Heart right ventricle (tissue), 16 donors: ENCODE data around the gene CTDSPL. TPM values are rescaled to one million over a fixed set of nuclear protein-coding genes. Genes with fewer than 3 reads are reported as not detected.

Source experiments
- ATAC-seq, 8 donors: fragments of 200-7000 bp; cut with Tn5 transposase; one replicate each; pipeline ENCODE4 v1.9.1; 2020; ENCODE audit warnings: mild to moderate bottlenecking in 8 of 8, moderate library complexity in 8 of 8, moderate number of reproducible peaks in 1 of 8
- DNase-seq, 2 donors: peaks; one replicate each; pipeline ENCODE4 v3.0.0-alpha.2; 2020
- H3K27ac ChIP-seq, 10 donors: fragments of 200-600 bp; sonication (generic) in 2 of 10; one replicate each; pipeline versions ENCODE4 v1.5.0 to v1.8.0; 2020 to 2022; ENCODE audit warnings: mild to moderate bottlenecking in 3 of 10
- H3K27me3 ChIP-seq, 7 donors: fragments of 200-600 bp; one replicate each; pipeline ENCODE4 v1.8.0; 2021 to 2022; ENCODE audit warnings: mild to moderate bottlenecking in 2 of 7
- H3K36me3 ChIP-seq, 9 donors: fragments of 200-600 bp; sonication (generic) in 1 of 9; one replicate each; pipeline versions ENCODE4 v1.5.0 to v1.8.0; 2020 to 2022; ENCODE audit warnings: mild to moderate bottlenecking in 2 of 9
- H3K4me1 ChIP-seq, 9 donors: fragments of 200-600 bp; sonication (generic) in 1 of 9; one replicate each; pipeline versions ENCODE4 v1.5.0 to v1.8.0; 2020 to 2022; ENCODE audit warnings: mild to moderate bottlenecking in 4 of 9
- H3K4me3 ChIP-seq, 10 donors: fragments of 200-600 bp; sonication (generic) in 2 of 10; one replicate each; pipeline versions ENCODE4 v1.5.0 to v1.8.0; 2020 to 2022; ENCODE audit warnings: mild to moderate bottlenecking in 7 of 10, moderate library complexity in 2 of 10
- H3K9me3 ChIP-seq, 11 donors: fragments of 200-600 bp in 10 of 11; sonication (generic) in 2 of 11; one replicate each; pipeline versions ENCODE4 v1.5.0 to v1.8.0; 2013 to 2022; ENCODE audit warnings: mild to moderate bottlenecking in 2 of 11, control low read depth in 1 of 11, moderate library complexity in 1 of 11
- WGBS, 2 donors: extraction: QIAGEN DNeasy Blood & Tissue Kit; methylation state at CpG; one replicate each; pipeline ENCODE4 v1.1.7; 2013; ENCODE audit warnings: inconsistent platforms in 1 of 2; 5-methylcytosine and 5-hydroxymethylcytosine counted together
- intact Hi-C, 10 donors: fragments of 100-400 bp; cut with DNase I; formaldehyde crosslinking; loops; one replicate each; pipeline versions ENCODE4 v1.11.1 to v1.14.2; 2022
- polyA plus RNA-seq, 2 donors: library from polyadenylated mRNA; stranded (reverse); fragments of 200-250 nt; gene quantifications; one replicate each; pipeline ENCODE4 v1.2.3, GENCODE V29; 2013
- total RNA-seq, 10 donors: library from RNA; stranded (reverse); fragmentation: NEBNext Ultra II Directional in 3 of 10; extraction: Animal tissue kit (Norgen Biotek cat#: 25700) in 3 of 10; gene quantifications; one replicate each; pipeline versions ENCODE4 v1.2.1 to v1.2.4, GENCODE V29; 2021 to 2023
- TF ChIP-seq, protein P1 (sequence below), 9 donors: fragments of 200-600 bp; sonication (generic) in 2 of 9; IDR thresholded peaks; one replicate each; pipeline versions ENCODE4 v1.5.0 to v1.8.0; 2021 to 2022; ENCODE audit warnings: antibody characterized with exemption in 9 of 9, mild to moderate bottlenecking in 5 of 9, moderate library complexity in 1 of 9
- donor health status: Arrhythmogenic right ventricular cardiomyopathy.
- donor health status: ischemic (EF 13 %, LVEDD 7.1; RV severe dilation, severe dysfunction).
- donor health status: healthy with polysubstance abuse.
- donor health status: DM: no; HTN: yes; CAD: no.
- donor health status: DM: no; HTN: no; CAD: no.
- donor health status: ischemic (EF 25% LVEDD 6.9; RV normal size, moderate dysfunction).
- donor health status: ischemic (EF 25% LVEDD 5.7; RV mildly dilated, moderate dysfunction).
- donor health status: healthy.
- donor health status: DM: yes; HTN: yes; CAD: no.
- donor health status: Ischemic cardiomyopathy.
- donor health status: ischemic (EF 35%, LVEDD 5.7; RV mildly dilated, moderate dysfunction).
- donor health status: nonischemic (EF 11% LVEDD 7.7; RV severe dilation, severe dysfunction).
- donor health status: DM: yes; HTN: yes; CAD: no.
- donor health status: PGD.
- donor health status: ischemic (EF 29% LVEDD 5.4; RV normal size, mild dysfunction).
- donor health status: nonischemic (EF 23%, LVEDD 6.1; RV moderate dilation, normal function).

The CTDSPL gene
- total and polyA plus RNA-seq, 12 donors, result 5.4 to 51.5 (median 41.2) TPM

DNA sequence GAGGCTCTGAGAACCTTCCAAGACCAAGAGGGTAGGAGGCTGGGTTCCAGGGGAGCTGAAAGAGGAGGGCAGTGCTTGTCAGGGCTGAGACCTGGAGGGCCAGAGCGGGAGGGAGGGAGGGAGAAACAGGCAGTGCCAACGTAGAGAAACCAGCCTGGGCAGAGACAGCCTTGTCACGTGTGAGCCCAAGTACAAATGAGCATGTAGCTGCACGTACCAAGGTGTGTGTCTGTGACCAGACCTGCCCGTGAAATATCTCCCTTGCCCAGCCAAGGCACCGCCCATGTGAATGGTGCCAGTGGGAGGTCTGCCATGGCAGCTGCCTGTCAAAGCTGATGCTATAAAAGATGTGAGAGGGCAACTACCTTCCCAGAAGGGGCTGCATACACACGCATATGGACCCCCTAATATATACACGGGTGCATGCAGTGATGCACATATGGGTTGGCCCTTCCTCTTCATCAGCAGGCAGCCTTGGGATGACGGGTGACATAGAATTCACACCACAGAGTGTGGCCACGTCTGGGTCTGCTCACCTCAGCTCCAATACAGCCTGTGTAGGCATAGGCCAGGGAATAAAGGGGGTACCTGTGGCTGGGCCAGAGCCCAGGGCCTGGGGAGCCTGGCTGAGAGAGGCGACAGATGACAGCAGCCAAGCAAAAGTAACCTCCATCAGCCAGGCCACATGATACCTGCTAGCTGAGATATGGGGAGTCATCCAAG, 7.8 kb upstream of the CTDSPL start:
- intact Hi-C loops, result loop anchor here in 5 of 10 donors (2.0 to 5.0 kb wide), 4 partner anchors 113 to 149 kb away; no protein-coding TSS in a partner anchor
- no peaks in the 10 kb centered on the region for H3K27me3 ChIP-seq
- DNase-seq, result no peak
- H3K36me3 ChIP-seq, result peaks cover 0 to 17% (median 0%) of the 10 kb centered on the region in 9 donors
- no peak overlapping the region for H3K27ac ChIP-seq
- peak in 1 of 8 donors; percentile 16 for ATAC-seq
- no peak overlapping the region for H3K4me3 ChIP-seq
- no peaks in the 10 kb centered on the region for H3K9me3 ChIP-seq
- TF ChIP-seq, protein P1, sequence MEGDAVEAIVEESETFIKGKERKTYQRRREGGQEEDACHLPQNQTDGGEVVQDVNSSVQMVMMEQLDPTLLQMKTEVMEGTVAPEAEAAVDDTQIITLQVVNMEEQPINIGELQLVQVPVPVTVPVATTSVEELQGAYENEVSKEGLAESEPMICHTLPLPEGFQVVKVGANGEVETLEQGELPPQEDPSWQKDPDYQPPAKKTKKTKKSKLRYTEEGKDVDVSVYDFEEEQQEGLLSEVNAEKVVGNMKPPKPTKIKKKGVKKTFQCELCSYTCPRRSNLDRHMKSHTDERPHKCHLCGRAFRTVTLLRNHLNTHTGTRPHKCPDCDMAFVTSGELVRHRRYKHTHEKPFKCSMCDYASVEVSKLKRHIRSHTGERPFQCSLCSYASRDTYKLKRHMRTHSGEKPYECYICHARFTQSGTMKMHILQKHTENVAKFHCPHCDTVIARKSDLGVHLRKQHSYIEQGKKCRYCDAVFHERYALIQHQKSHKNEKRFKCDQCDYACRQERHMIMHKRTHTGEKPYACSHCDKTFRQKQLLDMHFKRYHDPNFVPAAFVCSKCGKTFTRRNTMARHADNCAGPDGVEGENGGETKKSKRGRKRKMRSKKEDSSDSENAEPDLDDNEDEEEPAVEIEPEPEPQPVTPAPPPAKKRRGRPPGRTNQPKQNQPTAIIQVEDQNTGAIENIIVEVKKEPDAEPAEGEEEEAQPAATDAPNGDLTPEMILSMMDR (IDR thresholded peaks at IDR 0.05), result no peak
- 77 to 83% methylated on average over 11 of the region's 11 CpGs for WGBS, 2 donors
- H3K4me1 ChIP-seq, result peaks cover 0 to 21% (median 11%) of the 10 kb centered on the region in 9 donors

DNA sequence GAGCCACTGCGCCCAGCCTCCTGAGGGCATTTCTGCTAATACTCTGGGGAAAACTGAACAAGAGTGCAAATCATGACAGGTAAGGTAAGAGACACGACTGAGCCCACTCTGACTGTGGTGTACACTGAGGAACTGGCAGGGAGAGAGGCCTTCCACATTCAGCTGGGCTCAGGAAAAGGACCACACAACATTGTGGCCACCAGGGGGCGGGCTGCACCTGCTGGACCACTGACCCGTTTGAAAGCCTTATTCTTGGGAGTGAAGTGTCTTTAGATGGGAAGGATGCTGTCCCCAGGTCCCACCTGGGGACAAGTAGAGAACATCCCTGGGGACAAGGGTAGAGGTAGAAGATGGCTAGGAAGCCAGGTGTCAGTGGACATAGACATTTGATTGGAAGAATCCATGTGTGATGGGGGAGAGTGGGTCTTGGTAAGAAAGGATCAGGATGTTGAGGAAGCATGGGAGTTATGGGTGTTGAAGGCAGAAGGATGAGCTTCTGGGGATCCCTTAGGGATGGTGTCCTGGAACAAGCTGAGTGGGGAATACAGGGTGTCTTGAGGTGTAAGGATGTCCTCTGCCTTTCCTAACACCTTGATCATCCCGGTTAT, 6.2 kb upstream of the CTDSPL start:
- ATAC-seq (peak; percentile 28 to 67 (median 56)), DNase-seq (peak; percentile 87 to 88)
- TF ChIP-seq, protein P1 (IDR thresholded peaks at IDR 0.05), result peak; percentile 89 to 99 (median 96)
- peaks cover 0 to 6% (median 0%) of the 10 kb centered on the region in 9 donors for H3K36me3 ChIP-seq
- no peaks in the 10 kb centered on the region for H3K9me3 ChIP-seq
- no peak overlapping the region for H3K4me3 ChIP-seq
- H3K27ac ChIP-seq, result peak overlapping the region in 4 of 10 donors; percentile 49 to 70 (median 60)
- no peaks in the 10 kb centered on the region for H3K27me3 ChIP-seq
- WGBS, 2 donors, result 32 to 33% methylated on average over 5 of the region's 5 CpGs
- intact Hi-C loops, result loop anchor here in 6 of 10 donors (1.0 to 5.0 kb wide), 6 partner anchors 111 to 147 kb away; no protein-coding TSS in a partner anchor
- peaks cover 3 to 31% (median 19%) of the 10 kb centered on the region in 9 donors for H3K4me1 ChIP-seq

DNA sequence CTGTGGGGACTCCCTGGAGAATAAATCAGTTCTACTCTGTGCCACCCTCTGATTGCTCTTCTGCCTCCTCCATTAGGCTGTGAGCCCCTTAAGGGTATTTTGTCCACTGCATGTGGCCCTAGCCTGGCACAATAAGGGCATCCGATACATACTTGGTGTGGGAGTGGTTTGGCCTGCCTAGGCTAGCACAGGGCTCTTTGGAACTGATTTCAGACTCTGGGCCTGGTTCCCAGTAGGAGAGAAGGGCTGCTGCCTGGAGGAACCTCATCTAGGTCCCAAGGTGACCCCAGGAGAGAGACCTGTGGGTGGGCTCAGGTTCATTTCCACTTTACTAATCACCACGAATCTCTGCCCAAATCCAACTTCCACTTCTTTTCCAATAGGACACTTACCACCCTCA, 5.3 kb upstream of the CTDSPL start:
- peak in 1 of 2 donors; percentile 68 for DNase-seq
- intact Hi-C loops, result loop anchor here in 4 of 10 donors (1.0 to 5.0 kb wide), 4 partner anchors 110 to 146 kb away; no protein-coding TSS in a partner anchor
- TF ChIP-seq, protein P1 (IDR thresholded peaks at IDR 0.05), result no peak
- Histone ChIP-seq H3K4me3 (no peak overlapping the region), H3K4me1 (peaks cover 3 to 37% (median 23%) of the 10 kb centered on the region in 9 donors), H3K36me3 (no peaks in the 10 kb centered on the region), H3K9me3 (no peaks in the 10 kb centered on the region), H3K27ac (peak overlapping the region in 6 of 10 donors; percentile 41 to 70 (median 55)), H3K27me3 (no peaks in the 10 kb centered on the region)
- WGBS, 2 donors, result 56 to 63% methylated on average over 2 of the region's 2 CpGs
- ATAC-seq, result peak in 6 of 8 donors; percentile 14 to 43 (median 30)

DNA sequence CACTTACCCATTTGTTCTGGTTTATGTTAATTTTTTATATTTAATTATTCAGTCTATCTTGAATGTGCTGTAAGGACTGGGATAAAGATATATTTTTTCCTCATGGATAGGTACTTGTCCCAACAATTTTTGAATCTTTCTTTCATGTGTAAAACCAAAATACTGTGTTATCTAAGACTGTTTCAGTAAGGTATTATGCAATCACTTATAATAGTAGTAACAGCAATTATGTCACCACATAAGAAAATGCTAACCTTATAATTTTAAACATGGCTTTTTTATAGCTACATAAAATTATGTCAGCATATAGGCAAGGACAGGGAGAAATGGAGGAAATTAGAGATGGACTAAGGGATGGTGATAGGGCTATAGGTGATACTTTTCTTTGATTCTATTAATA, 2.9 kb upstream of the CTDSPL start:
- Histone ChIP-seq H3K36me3 (no peaks in the 10 kb centered on the region), H3K9me3 (no peaks in the 10 kb centered on the region), H3K4me3 (no peak overlapping the region), H3K4me1 (peaks cover 7 to 51% (median 36%) of the 10 kb centered on the region in 9 donors), H3K27me3 (no peaks in the 10 kb centered on the region), H3K27ac (peak overlapping the region in 1 of 10 donors; percentile 88)
- DNase-seq, result no peak
- no peak for ATAC-seq
- TF ChIP-seq, protein P1 (IDR thresholded peaks at IDR 0.05), result no peak
- intact Hi-C loops, result loop anchor here in 2 of 10 donors (2.0 to 5.0 kb wide), 2 partner anchors 142 to 144 kb away; no protein-coding TSS in a partner anchor
